ENCODE data around the gene PAX5.

DNA sequence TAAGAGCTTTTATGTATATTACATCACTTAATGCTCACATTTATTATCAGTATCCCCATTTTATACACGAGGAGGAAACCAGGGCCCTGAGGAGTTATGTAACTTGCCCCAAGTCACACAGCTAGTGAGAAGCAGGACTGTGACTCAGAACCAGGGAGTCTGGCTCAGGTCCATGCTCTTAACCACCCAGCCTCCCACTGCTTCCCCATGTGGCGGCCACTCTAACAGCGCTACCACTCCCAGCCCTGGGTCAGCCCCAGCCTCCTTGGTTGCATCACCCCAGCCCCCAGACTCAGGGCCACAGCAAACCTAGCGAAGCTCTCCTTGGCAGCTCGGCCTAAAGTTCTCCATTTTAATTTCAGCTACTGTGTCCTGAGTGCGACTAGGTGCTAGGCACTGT, 159.1 kb downstream of the PAX5 start:
- TF ChIP-seq CTCF (IDR thresholded peaks at IDR 0.05) (no peak), POLR2A (IDR thresholded peaks at IDR 0.05) (no peak)

All from breast epithelium (tissue), 3 donors.